ENCODE measurements around the gene PUM2. TPM values are rescaled to one million over a fixed set of nuclear protein-coding genes. Genes with fewer than 3 reads are reported as not detected.
A peak's percentile ranks its signal among the peaks of the same experiment; 100 is the strongest.

PUM2 gene
- total RNA-seq, 4 donors from 2014 or later = 61.2 to 88.3 (median 74.8) TPM

- H3K27me3 ChIP-seq = no peaks in the 10 kb centered on the region
- H3K9me3 ChIP-seq = no peaks in the 10 kb centered on the region
- no peak for DNase-seq
- TF ChIP-seq CTCF (IDR thresholded peaks at IDR 0.05) = no peak
- peaks cover 0 to 32% (median 5%) of the 10 kb centered on the region in 4 donors for H3K4me1 ChIP-seq
- H3K4me3 ChIP-seq = no peak overlapping the region
- no peaks in the 10 kb centered on the region for H3K36me3 ChIP-seq
- H3K27ac ChIP-seq = no peak overlapping the region
Measured at GRCh38 chr2:20333738-20334137, 16.9 kb downstream of the PUM2 start.

- H3K4me1 ChIP-seq = peaks cover 0 to 22% (median 3%) of the 10 kb centered on the region in 4 donors
- H3K9me3 ChIP-seq = no peaks in the 10 kb centered on the region
Measured at GRCh38 chr2:20330192-20330591, 20.5 kb downstream of the PUM2 start.

GRCh38 chr2:20327370-20327769 is 23.3 kb downstream of the PUM2 start:
- DNase-seq = no peak
- TF ChIP-seq CTCF (IDR thresholded peaks at IDR 0.05) (no peak), POLR2A (IDR thresholded peaks at IDR 0.05) (no peak)

More at GRCh38 chr2:20330192-20330591, 20.5 kb downstream of the PUM2 start:
- no peak overlapping the region for H3K4me3 ChIP-seq
- DNase-seq = no peak
- peaks cover 0 to 7% (median 0%) of the 10 kb centered on the region in 3 donors for H3K36me3 ChIP-seq
- TF ChIP-seq POLR2A (IDR thresholded peaks at IDR 0.05) (no peak), CTCF (IDR thresholded peaks at IDR 0.05) (no peak)
- no peak overlapping the region for H3K27ac ChIP-seq
- H3K27me3 ChIP-seq = no peaks in the 10 kb centered on the region

GRCh38 chr2:20326163-20326780 is 24.4 kb downstream of the PUM2 start:
- peaks cover 0 to 26% (median 0%) of the 10 kb centered on the region in 3 donors for H3K36me3 ChIP-seq
- DNase-seq = peak in 1 of 3 donors; percentile 74
- no peaks in the 10 kb centered on the region for H3K9me3 ChIP-seq
- no peak overlapping the region for H3K4me3 ChIP-seq
- peak; percentile 8 to 66 (median 58) for TF ChIP-seq CTCF (IDR thresholded peaks at IDR 0.05)
- no peak for TF ChIP-seq POLR2A (IDR thresholded peaks at IDR 0.05)
- no peaks in the 10 kb centered on the region for H3K27me3 ChIP-seq
- H3K27ac ChIP-seq = no peak overlapping the region
- H3K4me1 ChIP-seq = peaks cover 0 to 15% (median 0%) of the 10 kb centered on the region in 4 donors

More at GRCh38 chr2:20327370-20327769, 23.3 kb downstream of the PUM2 start:
- Histone ChIP-seq H3K27ac (peak overlapping the region in 1 of 4 donors; percentile 12), H3K4me3 (no peak overlapping the region), H3K4me1 (peaks cover 0 to 15% (median 0%) of the 10 kb centered on the region in 4 donors), H3K36me3 (peaks cover 0 to 22% (median 0%) of the 10 kb centered on the region in 3 donors), H3K27me3 (no peaks in the 10 kb centered on the region), H3K9me3 (no peaks in the 10 kb centered on the region)

- no peak for DNase-seq
- Histone ChIP-seq H3K36me3 (peaks cover 0 to 41% (median 0%) of the 10 kb centered on the region in 3 donors), H3K27ac (no peak overlapping the region), H3K27me3 (no peaks in the 10 kb centered on the region), H3K9me3 (no peaks in the 10 kb centered on the region), H3K4me3 (no peak overlapping the region), H3K4me1 (peaks cover 0 to 13% (median 0%) of the 10 kb centered on the region in 4 donors)
- TF ChIP-seq POLR2A (IDR thresholded peaks at IDR 0.05) (no peak), CTCF (IDR thresholded peaks at IDR 0.05) (no peak)
Measured at GRCh38 chr2:20322527-20323300, 27.9 kb downstream of the PUM2 start.
